GM12801 (cell line): ENCODE measurements around the gene MYOG.

Experiments used
- CTCF ChIP-seq: IDR thresholded peaks from one replicate; pipeline ENCODE4 v1.5.1; 2011; ENCODE audit warnings: control low read depth; ENCODE audit not compliant: insufficient read length; ENCODE audit errors: extremely low read depth

MYOG gene

GRCh38 chr1:203048086-203048485, 37.7 kb downstream of the MYOG start:
- no peak for TF ChIP-seq CTCF

- TF ChIP-seq CTCF = no peak
Observed at GRCh38 chr1:203046984-203047630, 38.7 kb downstream of the MYOG start.

- no peak for TF ChIP-seq CTCF
Observed at GRCh38 chr1:203045821-203046594, 39.8 kb downstream of the MYOG start.

- TF ChIP-seq CTCF = no peak
Observed at GRCh38 chr1:203045336-203045735, 40.5 kb downstream of the MYOG start.

- no peak for TF ChIP-seq CTCF
Observed at GRCh38 chr1:203044546-203045250, 41.1 kb downstream of the MYOG start.

- no peak for TF ChIP-seq CTCF
Observed at GRCh38 chr1:203043830-203044545, 41.8 kb downstream of the MYOG start.

- TF ChIP-seq CTCF = no peak
Observed at GRCh38 chr1:203041351-203041932, 44.4 kb downstream of the MYOG start.
